H1 (cell line): ENCODE data around the gene EBLN2. TPM values are rescaled to one million over a fixed set of nuclear protein-coding genes. Genes with fewer than 3 reads are reported as not detected.
"Not testable (repeated sequence)": the region's sequence is repeated elsewhere in the genome, so short reads cannot be mapped to it uniquely, and the experiment has no call there.

Experiments used
- CTCF ChIA-PET: fragments of 300-600 bp; sonication (Branson Sonifier 250); formaldehyde crosslinking; loops from one replicate; lab custom pipeline; 2021; ENCODE audit not compliant: partially characterized antibody; lab: Charles Lee
- POLR2A ChIA-PET: fragments of 300-600 bp; sonication (Branson Sonifier 250); formaldehyde crosslinking; loops from one replicate; lab custom pipeline; 2021; ENCODE audit warnings: inconsistent platforms; ENCODE audit not compliant: partially characterized antibody; lab: Charles Lee
- DNase-seq, 2 experiments: peaks; one replicate each; pipeline versions ENCODE4 v3.0.0 to v3.0.0-alpha.2; 2010 to 2022; ENCODE audit warnings: low spot score in 2 of 2, low read depth in 1 of 2, mixed read lengths in 1 of 2
- FAIRE-seq: peaks from 2 replicates; lab custom pipeline; 2011; peaks lifted over from hg19 to GRCh38; lab: Jason Lieb, UNC
- H2AFZ ChIP-seq: 2 replicates; pipeline ENCODE4 v1.8.1; 2012; ENCODE audit warnings: low read length, inconsistent platforms
- H2AK5ac ChIP-seq: 2 replicates; pipeline ENCODE4 v1.6.1; 2013; ENCODE audit warnings: low read depth, low read length
- H2BK120ac ChIP-seq: replicated peaks from 2 replicates; pipeline ENCODE3; 2013; ENCODE audit warnings: low read depth, low read length, inconsistent platforms
- H2BK12ac ChIP-seq: 2 replicates; pipeline ENCODE4 v1.6.1; 2013; ENCODE audit warnings: low read depth, low read length
- H2BK15ac ChIP-seq: 2 replicates; pipeline ENCODE4 v1.6.1; 2013; ENCODE audit warnings: low read length
- H2BK20ac ChIP-seq: 2 replicates; pipeline ENCODE4 v1.6.1; 2013; ENCODE audit warnings: low read length
- H2BK5ac ChIP-seq: 2 replicates; pipeline ENCODE4 v1.6.1; 2013; ENCODE audit warnings: low read depth, low read length
- H3K14ac ChIP-seq: 2 replicates; pipeline ENCODE4 v1.6.1; 2013; ENCODE audit warnings: inconsistent platforms; ENCODE audit not compliant: insufficient read length
- H3K18ac ChIP-seq: 2 replicates; pipeline ENCODE4 v1.6.1; 2013; ENCODE audit warnings: low read length; ENCODE audit errors: extremely low read depth
- H3K23ac ChIP-seq: 2 replicates; pipeline ENCODE4 v1.6.1; 2013; ENCODE audit warnings: inconsistent platforms; ENCODE audit not compliant: insufficient read length
- H3K23me2 ChIP-seq: 2 replicates; pipeline ENCODE4 v1.6.1; 2013; ENCODE audit warnings: low read depth, low read length
- H3K27ac ChIP-seq: 2 replicates; pipeline ENCODE4 v1.6.1; 2011; ENCODE audit warnings: low read depth, low read length, inconsistent platforms
- H3K27me3 ChIP-seq, 4 experiments: replicated peaks in 1 of 4; 1 replicate in 1 of 4; 2 replicates in 3 of 4; pipeline versions ENCODE4 v1.6.1 to v1.8.1; 2011 to 2013; ENCODE audit warnings: low read length in 3 of 4, mild to moderate bottlenecking in 3 of 4, inconsistent platforms in 2 of 4, mixed read lengths in 2 of 4, moderate library complexity in 1 of 4; ENCODE audit not compliant: control insufficient read depth in 3 of 4, insufficient read depth in 3 of 4; ENCODE audit errors: extremely low read depth in 1 of 4
- H3K36me3 ChIP-seq, 4 experiments: 2 replicates each; pipeline versions ENCODE4 v1.6.1 to v1.8.1; 2011 to 2013; ENCODE audit warnings: mild to moderate bottlenecking in 4 of 4, low read length in 3 of 4, moderate library complexity in 2 of 4, control low read depth in 1 of 4, inconsistent platforms in 1 of 4; ENCODE audit not compliant: insufficient read depth in 4 of 4, control insufficient read depth in 2 of 4
- H3K4ac ChIP-seq: replicated peaks from 2 replicates; pipeline ENCODE3; 2013; ENCODE audit warnings: low read length, low read depth, mixed read lengths, inconsistent platforms; ENCODE audit not compliant: insufficient read length
- H3K4me1 ChIP-seq, 4 experiments: replicated peaks in 1 of 4; 1 replicate in 1 of 4; 2 replicates in 3 of 4; pipeline versions ENCODE4 v1.6.1 to v1.8.1; 2011 to 2013; ENCODE audit warnings: low read length in 3 of 4, inconsistent platforms in 2 of 4, mixed read lengths in 1 of 4; ENCODE audit not compliant: insufficient read depth in 4 of 4, control insufficient read depth in 3 of 4
- H3K4me2 ChIP-seq, 2 experiments: 2 replicates each; pipeline versions ENCODE4 v1.6.1 to v1.8.1; 2011 to 2013; ENCODE audit warnings: low read depth in 2 of 2, low read length in 2 of 2, control low read depth in 1 of 2, inconsistent platforms in 1 of 2, mild to moderate bottlenecking in 1 of 2; ENCODE audit not compliant: insufficient read depth in 1 of 2
- H3K4me3 ChIP-seq, 4 experiments: fragments of 200-600, 300-600 bp in 1 of 4; sonication (generic), shearing (Covaris generic), sonication (Bioruptor Twin) in 1 of 4; 2 replicates each; pipeline versions ENCODE4 v1.5.1 to v1.8.1; 2011 to 2016; ENCODE audit warnings: low read length in 4 of 4, low read depth in 3 of 4, control low read depth in 2 of 4, inconsistent platforms in 2 of 4, mild to moderate bottlenecking in 2 of 4, mixed read lengths in 1 of 4, moderate library complexity in 1 of 4; ENCODE audit not compliant: insufficient read depth in 2 of 4; ENCODE audit errors: extremely low read depth in 1 of 4
- H3K56ac ChIP-seq: replicated peaks from 2 replicates; pipeline ENCODE3; 2013; ENCODE audit warnings: low read depth, mild to moderate bottlenecking, mixed read lengths, low read length, inconsistent platforms; ENCODE audit not compliant: insufficient read length
- H3K79me1 ChIP-seq: 2 replicates; pipeline ENCODE4 v1.6.1; 2013; ENCODE audit warnings: low read depth, low read length, control low read depth
- H3K79me2 ChIP-seq, 2 experiments: 2 replicates each; pipeline versions ENCODE4 v1.6.1 to v1.8.1; 2012 to 2013; ENCODE audit warnings: low read length in 2 of 2, mild to moderate bottlenecking in 2 of 2, inconsistent platforms in 1 of 2; ENCODE audit not compliant: insufficient read depth in 2 of 2, control insufficient read depth in 1 of 2
- H3K9ac ChIP-seq, 4 experiments: replicated peaks in 1 of 4; 1 replicate in 1 of 4; 2 replicates in 3 of 4; pipeline versions ENCODE4 v1.6.1 to v1.8.1; 2011 to 2013; ENCODE audit warnings: low read depth in 3 of 4, low read length in 3 of 4, control low read depth in 2 of 4, mild to moderate bottlenecking in 2 of 4, moderate library complexity in 2 of 4, inconsistent platforms in 1 of 4; ENCODE audit errors: extremely low read depth in 1 of 4
- H3K9me3 ChIP-seq, 2 experiments: 2 replicates each; pipeline versions ENCODE4 v1.6.1 to v1.8.1; 2012 to 2013; ENCODE audit warnings: mild to moderate bottlenecking in 2 of 2, moderate library complexity in 2 of 2, control low read depth in 1 of 2, inconsistent platforms in 1 of 2, low read depth in 1 of 2, low read length in 1 of 2, mixed read lengths in 1 of 2; ENCODE audit not compliant: insufficient read depth in 2 of 2
- H4K20me1 ChIP-seq, 2 experiments: replicated peaks in 1 of 2; 2 replicates each; pipeline versions ENCODE3 to v1.8.1; 2011 to 2013; ENCODE audit warnings: inconsistent platforms in 2 of 2, low read length in 2 of 2, mild to moderate bottlenecking in 1 of 2; ENCODE audit not compliant: insufficient read depth in 2 of 2, control insufficient read depth in 1 of 2
- H4K5ac ChIP-seq: 2 replicates; pipeline ENCODE4 v1.6.1; 2013; ENCODE audit warnings: low read length, low read depth, mixed read lengths, inconsistent platforms; ENCODE audit not compliant: insufficient read length
- H4K8ac ChIP-seq: 2 replicates; pipeline ENCODE4 v1.8.0; 2013; ENCODE audit warnings: mild to moderate bottlenecking, moderate library complexity, low read length, inconsistent platforms; ENCODE audit not compliant: insufficient read depth; ENCODE audit errors: extremely low read depth
- H4K91ac ChIP-seq: replicated peaks from 2 replicates; pipeline ENCODE3; 2013; ENCODE audit warnings: low read length, mixed read lengths, inconsistent platforms; ENCODE audit not compliant: insufficient read length
- polyA plus RNA-seq, 7 experiments: library from polyadenylated mRNA; depleted of rRNA in 3 of 7; stranded (reverse) in 5 of 7; unstranded in 2 of 7; fragments of >200 nt in 5 of 7; fragments of 200-250 nt in 2 of 7; gene quantifications; 1 replicate in 5 of 7; 2 replicates in 1 of 7; 4 replicates in 1 of 7; pipeline versions ENCODE4 v1.2.1 to v1.2.3, GENCODE V29; 2011 to 2013; ENCODE audit warnings: missing spikeins in 2 of 7, mixed read lengths in 2 of 7
- total RNA-seq: library from RNA; stranded (reverse); fragmentation: NEBNext Ultra II Directional; extraction: Animal tissue kit (Norgen Biotek cat#: 25700); gene quantifications from 2 replicates; pipeline ENCODE4 v1.2.1, GENCODE V29; 2021

The EBLN2 gene
- total and polyA plus RNA-seq, 2 of the 8 experiments (the other 6 are each of a cell fraction or from before 2014, with no cell fraction given), result 1.9 to 3.8 TPM

DNA sequence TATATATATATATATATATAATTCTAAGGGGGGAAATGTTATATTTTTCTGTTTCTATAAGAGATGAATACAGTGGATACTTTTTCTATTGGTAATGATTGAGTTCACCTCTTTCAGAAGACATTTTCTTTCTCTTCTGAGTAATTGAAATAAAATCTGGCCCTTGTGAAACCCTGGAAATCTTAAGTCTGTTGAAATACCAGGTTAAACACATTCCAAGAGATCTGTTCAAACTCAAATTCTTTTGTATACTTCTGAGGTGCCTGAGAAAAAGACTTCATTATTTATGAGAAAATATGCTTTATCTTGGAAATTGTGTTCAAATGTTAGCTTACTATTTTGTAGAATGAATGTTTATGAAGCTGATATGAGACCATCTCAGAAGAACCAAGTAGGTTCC is 4.8 kb downstream of the EBLN2 start:
- H3K36me3 ChIP-seq, result peaks cover 16 to 51% (median 21%) of the 10 kb centered on the region in 4 experiments
- not testable (repeated sequence) for H2AFZ ChIP-seq, H4K20me1 ChIP-seq, H2BK15ac ChIP-seq, H4K5ac ChIP-seq, H3K9ac ChIP-seq, H4K91ac ChIP-seq, H3K18ac ChIP-seq, H3K4ac ChIP-seq, H3K56ac ChIP-seq, H3K23ac ChIP-seq, H2AK5ac ChIP-seq, H2BK5ac ChIP-seq, H2BK20ac ChIP-seq, H3K23me2 ChIP-seq, H2BK120ac ChIP-seq, DNase-seq, H3K14ac ChIP-seq, H4K8ac ChIP-seq, FAIRE-seq, H3K4me1 ChIP-seq, H3K4me2 ChIP-seq, H3K4me3 ChIP-seq, H2BK12ac ChIP-seq, H3K9me3 ChIP-seq, H3K27ac ChIP-seq, H3K27me3 ChIP-seq, H3K79me1 ChIP-seq
- CTCF ChIA-PET, result interaction anchor here (0.8 to 1.2 kb wide), 3 partner anchors 10 to 142 kb away, joined by 3 read pairs; no protein-coding TSS in a partner anchor
- POLR2A ChIA-PET, result interaction anchor here (1.6 kb wide), 1 partner anchor 10 kb away, joined by 3 read pairs; no protein-coding TSS in a partner anchor
- peaks cover 0 to 11% of the 10 kb centered on the region in 2 experiments; a peak in 2 of 4 replicates for H3K79me2 ChIP-seq
